CD1c-positive myeloid dendritic cell (primary cell): Measurements from ENCODE around the gene KLHL26.

ENCODE experiments used
- DNase-seq: peaks from one replicate; pipeline ENCODE4 v3.0.0-alpha.2; 2016; ENCODE audit errors: extremely low spot score

Gene KLHL26

GRCh38 chr19:18612772-18613588 is 23.8 kb upstream of the KLHL26 start, which contains the start of gene TMEM59L:
Gene TMEM59L (plus strand): TSS chr19:18612870. CDS start chr19:18612959, 89 bp downstream.
- DNase-seq = no peak

- DNase-seq = no peak
Observed at GRCh38 chr19:18613589-18614234, 23.1 kb upstream of the KLHL26 start.

DNA sequence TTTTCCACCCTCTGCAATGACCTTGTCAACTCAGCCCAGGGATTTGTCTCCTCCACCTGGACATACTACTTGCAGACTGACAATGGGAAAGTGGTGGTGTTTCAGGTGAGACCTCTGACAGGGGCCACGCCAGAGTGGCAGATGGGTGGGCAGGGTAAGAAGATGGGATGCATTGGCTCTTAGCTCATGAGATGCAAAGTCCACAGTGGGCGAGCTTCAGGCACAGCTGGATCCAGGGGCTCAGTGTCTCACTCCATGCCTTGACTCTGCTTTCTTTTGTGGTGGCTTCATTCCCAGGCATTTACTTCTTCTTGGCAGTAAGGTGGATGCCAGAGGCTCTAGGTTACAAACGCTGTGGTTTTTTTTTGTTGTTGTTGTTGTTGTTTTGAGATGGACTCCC is 20.8 kb upstream of the KLHL26 start:
- no peak for DNase-seq

GRCh38 chr19:18617562-18617961 is 19.3 kb upstream of the KLHL26 start:
- no peak for DNase-seq

DNA sequence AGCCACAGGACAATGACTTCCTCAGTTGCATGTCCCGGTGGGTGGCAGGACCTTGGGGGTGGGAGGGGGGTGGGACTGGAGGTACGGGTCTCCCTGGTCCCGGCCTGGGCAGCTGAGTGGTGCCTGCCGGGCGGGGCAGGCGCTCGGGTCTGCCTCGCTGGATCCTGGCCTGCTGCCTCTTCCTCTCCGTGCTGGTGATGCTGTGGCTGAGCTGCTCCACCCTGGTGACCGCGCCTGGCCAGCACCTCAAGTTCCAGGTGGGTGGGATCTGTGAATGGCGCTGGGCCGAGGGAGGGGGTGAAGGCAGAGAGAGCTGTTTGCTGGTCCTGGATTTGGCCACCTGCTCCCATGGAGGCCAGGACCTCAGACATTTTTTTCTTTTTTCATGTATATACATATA is 18.6 kb upstream of the KLHL26 start:
- no peak for DNase-seq

DNA sequence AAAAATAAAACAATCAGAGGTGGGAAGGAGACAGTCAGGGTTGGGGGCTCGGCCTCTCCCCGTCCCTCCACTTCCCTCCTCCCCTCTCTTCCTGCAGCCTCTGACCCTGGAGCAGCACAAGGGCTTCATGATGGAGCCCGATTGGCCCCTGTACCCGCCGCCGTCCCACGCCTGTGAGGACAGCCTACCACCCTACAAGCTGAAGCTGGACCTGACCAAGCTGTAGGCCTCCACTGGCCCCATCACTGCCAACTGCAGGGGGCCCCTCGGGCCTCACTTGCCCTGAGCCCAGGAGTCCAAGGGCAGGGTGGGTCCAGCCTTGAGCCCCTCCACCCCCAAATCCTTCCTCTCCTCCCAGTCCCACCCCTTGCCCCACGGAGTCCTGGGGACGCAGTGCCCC is 16.5 kb upstream of the KLHL26 start:
- no peak for DNase-seq

DNA sequence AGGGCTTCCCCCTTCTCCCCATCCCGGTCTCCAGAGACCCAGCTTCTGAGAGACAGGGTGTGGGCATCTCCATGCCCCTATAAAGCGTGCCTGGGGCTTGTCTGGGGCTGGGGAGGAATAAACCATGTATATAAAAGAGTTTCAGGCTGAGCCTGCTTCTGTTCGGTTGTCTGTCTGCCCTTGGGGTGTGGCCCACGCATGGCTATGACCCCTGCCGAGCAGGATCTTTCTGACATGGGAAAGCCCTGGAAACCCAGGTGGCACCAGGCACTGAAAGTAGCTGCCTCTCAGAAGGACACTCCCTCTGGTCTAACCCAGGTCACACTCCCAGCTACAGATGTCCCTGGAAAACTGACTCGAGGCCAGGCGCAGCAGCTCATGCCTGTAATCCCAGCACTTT is 15.9 kb upstream of the KLHL26 start:
- DNase-seq = no peak

- no peak for DNase-seq
Observed at GRCh38 chr19:18626906-18627305, 9.9 kb upstream of the KLHL26 start.

DNA sequence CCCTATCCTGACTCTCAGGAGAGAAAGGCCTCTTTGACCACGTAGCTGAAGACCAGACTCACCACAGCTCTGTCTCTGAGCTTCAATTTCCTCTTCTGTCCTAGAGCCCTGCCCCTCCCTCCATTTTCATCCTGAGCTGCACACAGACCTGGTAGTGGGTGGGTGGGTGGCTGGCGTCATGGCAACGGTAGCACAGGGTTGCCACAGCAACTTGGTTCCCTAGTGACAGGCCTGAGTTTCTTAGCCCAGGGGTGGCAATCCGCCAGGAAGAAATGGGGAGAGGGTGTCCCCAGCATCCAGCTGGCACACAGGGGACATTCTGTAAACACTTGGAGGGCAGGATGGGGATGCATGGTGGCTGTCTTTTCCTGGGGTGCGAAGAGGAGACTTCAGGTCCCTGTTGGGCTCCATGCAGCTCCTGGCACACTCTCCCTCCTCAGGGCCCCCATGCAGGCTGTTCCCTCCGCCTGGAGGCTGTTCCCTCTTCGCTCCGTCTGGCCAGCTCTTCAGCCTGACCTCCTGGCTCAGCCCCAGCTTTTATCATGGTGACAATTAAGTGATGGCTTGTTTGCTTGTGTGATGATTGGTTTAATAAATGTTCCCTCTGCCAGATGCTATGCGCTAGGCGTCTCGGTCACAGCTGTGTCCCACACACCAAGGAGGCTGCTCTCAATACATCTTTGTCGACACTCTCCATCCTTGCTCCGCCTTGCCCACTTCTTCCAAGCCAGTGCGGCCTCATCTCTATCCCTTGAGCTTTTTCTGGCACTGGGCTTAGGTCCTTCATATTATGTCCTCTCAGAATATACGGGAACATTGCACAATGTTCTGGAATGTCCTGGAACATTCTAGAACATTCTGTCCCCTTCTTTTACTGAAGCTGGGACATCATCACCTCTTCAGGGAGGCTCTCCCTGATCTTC is 7.4 kb upstream of the KLHL26 start:
- DNase-seq = peak; percentile 45

GRCh38 chr19:18633321-18633720 is 3.5 kb upstream of the KLHL26 start:
- DNase-seq = no peak

- no peak for DNase-seq
Observed at GRCh38 chr19:18634612-18635297, 2.1 kb upstream of the KLHL26 start.

DNA sequence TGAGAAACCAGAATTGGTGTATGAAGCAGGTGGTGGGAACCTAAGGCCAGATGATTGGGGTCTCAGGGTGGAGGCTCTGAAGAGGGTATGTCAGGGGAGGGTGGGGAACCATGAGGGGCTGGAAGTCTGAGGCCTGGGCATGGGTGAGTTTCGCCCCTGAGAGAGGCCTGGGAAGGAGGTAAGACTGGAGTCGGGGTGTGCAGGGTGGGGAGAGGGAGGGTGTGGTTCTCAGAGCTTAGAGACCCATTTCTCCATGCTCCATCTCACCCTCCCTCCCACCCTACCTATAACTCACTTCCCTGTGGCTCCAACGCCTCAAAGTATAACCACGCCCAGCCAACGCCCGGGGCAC is 1.0 kb upstream of the KLHL26 start:
- DNase-seq = no peak

- peak; percentile 99 for DNase-seq
Observed at GRCh38 chr19:18636183-18636968, 452 bp upstream of the KLHL26 start.

DNA sequence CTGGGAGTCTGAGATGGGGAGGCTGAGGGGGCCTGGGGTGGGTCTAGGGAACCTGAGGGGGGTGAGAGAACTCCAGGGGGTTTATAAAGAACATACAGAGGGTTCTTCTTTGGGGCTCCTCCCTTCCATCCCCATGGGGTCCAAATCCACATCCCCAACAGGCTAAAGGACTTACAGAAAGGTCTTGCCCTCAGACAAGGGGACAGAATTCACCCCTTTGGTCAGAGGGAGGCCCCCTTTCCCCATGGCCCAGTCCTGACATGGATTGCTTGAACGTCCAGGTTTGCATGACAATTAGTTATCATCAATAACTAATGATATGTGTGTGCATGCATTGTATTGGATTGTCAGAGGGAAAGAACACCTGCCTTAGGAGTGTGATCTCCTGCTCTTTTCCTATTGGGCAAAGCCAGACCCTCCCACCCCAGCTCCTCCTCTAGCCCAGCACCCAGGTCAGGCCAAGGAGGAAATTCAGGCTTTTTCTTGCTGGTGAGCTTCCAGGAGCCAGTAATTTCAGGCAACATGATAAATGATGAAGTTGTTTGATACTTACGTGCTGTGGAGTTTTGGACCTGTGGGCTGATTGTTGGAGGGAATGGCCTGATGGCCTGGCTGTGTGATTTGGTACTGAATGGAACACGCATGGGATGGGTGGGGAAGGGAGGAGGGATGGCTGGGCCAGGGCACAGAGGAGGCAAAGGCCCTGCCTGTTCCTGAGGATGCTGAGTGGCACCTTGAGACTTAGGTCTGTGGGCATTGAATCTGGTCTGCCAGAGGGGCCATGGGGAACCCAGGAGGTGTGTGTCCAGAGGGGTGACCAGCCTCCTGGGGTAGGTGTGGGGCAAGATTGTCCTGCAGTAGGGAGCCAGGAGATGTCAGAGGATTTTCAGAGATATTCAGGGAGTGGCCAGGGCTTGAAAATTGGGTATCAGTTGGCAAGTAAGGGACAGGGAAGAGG is 1.1 kb downstream of the KLHL26 start:
- no peak for DNase-seq

- DNase-seq = no peak
Observed at GRCh38 chr19:18639706-18640243, 2.9 kb downstream of the KLHL26 start.

GRCh38 chr19:18644196-18645034 is 7.6 kb downstream of the KLHL26 start:
- DNase-seq = peak; percentile 70

- no peak for DNase-seq
Observed at GRCh38 chr19:18645035-18645511, 8.2 kb downstream of the KLHL26 start.
